OCI-LY7 (cell line): Measurements from ENCODE around the gene XPA. TPM values are rescaled to one million over a fixed set of nuclear protein-coding genes. Genes with fewer than 3 reads are reported as not detected.

ENCODE experiments used
- BruUV-seq: library from RNA; stranded (reverse); fragments of 400-500 nt; replicated peaks from 2 replicates; lab custom pipeline; 2021; lab: Mats Ljungman, UMichigan
- CTCF ChIA-PET: fragments of 300-600 bp; sonication (Branson Sonifier 250); formaldehyde crosslinking; loops from one replicate; lab custom pipeline; 2022; ENCODE audit warnings: antibody characterized with exemption; ENCODE audit not compliant: unreplicated experiment; lab: Charles Lee
- POLR2A ChIA-PET: fragments of 300-600 bp; sonication (Branson Sonifier 250); formaldehyde crosslinking; loops from one replicate; lab custom pipeline; 2022; ENCODE audit warnings: antibody characterized with exemption; lab: Charles Lee
- DNase-seq: peaks from one replicate; pipeline ENCODE4 v3.0.0-alpha.2; 2015; ENCODE audit warnings: low spot score
- H2AFZ ChIP-seq: fragments of 200-600 bp; sonication (generic), shearing (Covaris generic); 2 replicates; pipeline ENCODE4 v1.6.1; 2014; ENCODE audit warnings: mild to moderate bottlenecking, antibody characterized with exemption, low read length, moderate library complexity
- H3K27ac ChIP-seq: fragments of 200-600 bp; sonication (generic); 2 replicates; pipeline ENCODE4 v1.5.1; 2014; ENCODE audit warnings: mixed run types, low read depth, mild to moderate bottlenecking, moderate library complexity, low read length, inconsistent platforms; ENCODE audit not compliant: poor library complexity, severe bottlenecking
- H3K36me3 ChIP-seq: fragments of 200-600 bp; sonication (generic); 2 replicates; pipeline ENCODE4 v1.6.1; 2014; ENCODE audit warnings: mild to moderate bottlenecking, antibody characterized with exemption, low read length, moderate library complexity, mixed read lengths; ENCODE audit not compliant: insufficient read depth
- H3K4me1 ChIP-seq: fragments of 200-600 bp; sonication (generic); 2 replicates; pipeline ENCODE4 v1.5.1; 2014; ENCODE audit warnings: mild to moderate bottlenecking, low read length; ENCODE audit not compliant: insufficient read depth, poor library complexity, severe bottlenecking
- H3K4me2 ChIP-seq: fragments of 200-600 bp; sonication (generic); 2 replicates; pipeline ENCODE4 v1.6.1; 2014; ENCODE audit warnings: mild to moderate bottlenecking, low read length
- H3K4me3 ChIP-seq: fragments of 200-600 bp; sonication (generic); 2 replicates; pipeline ENCODE4 v1.5.1; 2014; ENCODE audit warnings: mild to moderate bottlenecking, low read depth, low read length; ENCODE audit not compliant: poor library complexity, severe bottlenecking
- H3K79me2 ChIP-seq: fragments of 200-600 bp; sonication (generic); 2 replicates; pipeline ENCODE4 v1.6.1; 2016; ENCODE audit warnings: low read depth, mild to moderate bottlenecking, low read length, moderate library complexity, mixed read lengths; ENCODE audit not compliant: insufficient read depth
- H3K9me2 ChIP-seq: fragments of 200-600 bp; sonication (generic); 2 replicates; pipeline ENCODE4 v1.6.1; 2016; ENCODE audit warnings: mild to moderate bottlenecking, low read length, mixed read lengths; ENCODE audit not compliant: insufficient read depth
- H3K9me3 ChIP-seq: fragments of 200-600 bp; sonication (generic); 2 replicates; pipeline ENCODE4 v1.6.1; 2014; ENCODE audit warnings: mild to moderate bottlenecking, mixed run types, low read length, mixed read lengths
- H4K20me1 ChIP-seq: fragments of 200-600 bp; sonication (generic); 2 replicates; pipeline ENCODE4 v1.6.1; 2014; ENCODE audit warnings: mild to moderate bottlenecking, antibody characterized with exemption, low read length, moderate library complexity, mixed read lengths; ENCODE audit not compliant: insufficient read depth
- EZH2phosphoT487 ChIP-seq: fragments of 200-600 bp; sonication (generic); IDR thresholded peaks from 2 replicates; pipeline ENCODE4 v1.6.1; 2018; ENCODE audit warnings: low read depth, borderline replicate concordance, mild to moderate bottlenecking, mixed run types, antibody characterized with exemption, low read length, moderate library complexity, mixed read lengths
- intact Hi-C: fragments of 100-400 bp; cut with micrococcal nuclease; formaldehyde crosslinking; loops from one replicate; pipeline ENCODE4 v1.10.0; 2022; ENCODE audit not compliant: unreplicated experiment
- total RNA-seq, 2 experiments: library from RNA; depleted of rRNA in 1 of 2; stranded (reverse); fragments of >200 nt in 1 of 2; shearing (Covaris generic) in 1 of 2; gene quantifications; 2 replicates each; pipeline ENCODE4 v1.2.3, GENCODE V29; 2014 to 2022
- TF ChIP-seq, protein P1 (sequence below): fragments of 200-600 bp; sonication (generic); conservative IDR thresholded peaks from 2 replicates; pipeline ENCODE4 v1.5.1; 2014; ENCODE audit warnings: mild to moderate bottlenecking, antibody characterized with exemption, low read length, moderate library complexity, mixed read lengths

The XPA gene
- total RNA-seq, 2 experiments from 2014 or later, result 15.7 to 15.8 TPM

DNA sequence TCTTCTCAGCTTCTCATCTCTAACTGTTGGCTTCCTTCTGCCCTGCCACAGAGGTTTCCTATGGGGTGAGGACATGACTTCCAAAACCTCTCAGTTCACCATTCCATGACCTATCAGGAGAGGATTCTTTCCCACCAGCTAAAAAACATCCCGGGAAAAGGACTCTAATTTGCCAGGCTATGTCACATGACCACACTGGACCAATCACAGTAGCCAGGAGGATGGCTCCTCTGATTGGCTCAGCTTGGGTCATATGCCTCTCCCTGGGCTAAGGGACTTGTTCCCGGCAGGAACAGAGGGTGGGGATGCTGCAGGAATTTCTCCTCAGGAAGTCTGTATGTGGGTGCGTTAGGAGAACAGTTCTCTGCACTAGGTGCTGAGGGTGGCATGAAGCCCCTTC, 40.3 kb upstream of the XPA start:
- DNase-seq, result no peak
- Histone ChIP-seq H2AFZ (no peak overlapping the region), H3K79me2 (no peaks in the 10 kb centered on the region), H3K9me2 (no peaks in the 10 kb centered on the region), H3K4me3 (no peak overlapping the region), H3K4me1 (no peaks in the 10 kb centered on the region), H4K20me1 (no peaks in the 10 kb centered on the region), H3K4me2 (no peak overlapping the region), H3K27ac (no peak overlapping the region), H3K9me3 (no peaks in the 10 kb centered on the region), H3K36me3 (no peaks in the 10 kb centered on the region)
- CTCF ChIA-PET, result interaction anchor here (0.6 to 1.1 kb wide), 2 partner anchors 89 to 164 kb away, joined by 3 to 6 read pairs; no protein-coding TSS in a partner anchor
- BruUV-seq, result no TSS peak
- POLR2A ChIA-PET, result interaction anchor here (0.6 to 1.3 kb wide), 2 partner anchors 16 to 103 kb away, joined by 3 read pairs; no protein-coding TSS in a partner anchor
- no peak for TF ChIP-seq EZH2phosphoT487
- TF ChIP-seq, protein P1, sequence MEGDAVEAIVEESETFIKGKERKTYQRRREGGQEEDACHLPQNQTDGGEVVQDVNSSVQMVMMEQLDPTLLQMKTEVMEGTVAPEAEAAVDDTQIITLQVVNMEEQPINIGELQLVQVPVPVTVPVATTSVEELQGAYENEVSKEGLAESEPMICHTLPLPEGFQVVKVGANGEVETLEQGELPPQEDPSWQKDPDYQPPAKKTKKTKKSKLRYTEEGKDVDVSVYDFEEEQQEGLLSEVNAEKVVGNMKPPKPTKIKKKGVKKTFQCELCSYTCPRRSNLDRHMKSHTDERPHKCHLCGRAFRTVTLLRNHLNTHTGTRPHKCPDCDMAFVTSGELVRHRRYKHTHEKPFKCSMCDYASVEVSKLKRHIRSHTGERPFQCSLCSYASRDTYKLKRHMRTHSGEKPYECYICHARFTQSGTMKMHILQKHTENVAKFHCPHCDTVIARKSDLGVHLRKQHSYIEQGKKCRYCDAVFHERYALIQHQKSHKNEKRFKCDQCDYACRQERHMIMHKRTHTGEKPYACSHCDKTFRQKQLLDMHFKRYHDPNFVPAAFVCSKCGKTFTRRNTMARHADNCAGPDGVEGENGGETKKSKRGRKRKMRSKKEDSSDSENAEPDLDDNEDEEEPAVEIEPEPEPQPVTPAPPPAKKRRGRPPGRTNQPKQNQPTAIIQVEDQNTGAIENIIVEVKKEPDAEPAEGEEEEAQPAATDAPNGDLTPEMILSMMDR, result no peak
- intact Hi-C loops, result no loop called here

DNA sequence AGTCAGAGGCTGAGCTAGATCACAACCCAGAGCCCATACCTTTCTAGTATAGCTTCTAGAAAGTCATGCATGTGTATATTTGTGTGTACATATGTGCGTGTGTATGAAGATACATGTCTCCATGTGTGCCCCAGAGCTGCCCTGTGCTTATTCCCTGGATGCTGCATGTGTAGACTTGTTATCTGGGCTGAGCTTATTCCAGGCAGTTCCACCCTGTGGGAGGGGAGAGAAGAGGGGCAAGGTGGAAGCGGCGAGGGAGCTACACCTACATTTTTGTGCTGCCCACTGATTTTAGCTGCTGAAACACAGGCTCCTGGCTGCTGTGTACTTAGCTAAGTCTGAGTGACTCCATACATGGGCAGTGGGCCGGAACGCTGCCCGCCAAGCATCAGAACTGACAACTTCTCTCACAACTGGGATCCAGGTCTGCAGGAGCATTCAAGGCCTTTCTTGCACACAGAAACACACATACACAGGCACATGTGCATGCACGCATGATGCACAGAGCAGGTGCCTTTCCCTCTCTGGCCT, 38.0 kb upstream of the XPA start:
- Histone ChIP-seq H4K20me1 (no peaks in the 10 kb centered on the region), H3K79me2 (no peaks in the 10 kb centered on the region), H3K36me3 (no peaks in the 10 kb centered on the region), H3K9me2 (no peaks in the 10 kb centered on the region), H2AFZ (no peak overlapping the region), H3K4me3 (no peak overlapping the region), H3K4me1 (no peaks in the 10 kb centered on the region), H3K27ac (no peak overlapping the region), H3K9me3 (no peaks in the 10 kb centered on the region), H3K4me2 (no peak overlapping the region)
- POLR2A ChIA-PET, result no interaction called here
- no peak for TF ChIP-seq EZH2phosphoT487
- TF ChIP-seq, protein P1, result no peak
- BruUV-seq, result no TSS peak
- no peak for DNase-seq
- intact Hi-C loops, result no loop called here
- CTCF ChIA-PET, result no interaction called here

GRCh38 chr9:97726716-97727115, 29.6 kb upstream of the XPA start:
- intact Hi-C loops, result no loop called here
- ChIA-PET POLR2A (no interaction called here), CTCF (no interaction called here)
- DNase-seq, result no peak
- H2AFZ ChIP-seq, result no peak overlapping the region
- no peak overlapping the region for H3K27ac ChIP-seq
- no peaks in the 10 kb centered on the region for H3K79me2 ChIP-seq
- H3K36me3 ChIP-seq, result no peaks in the 10 kb centered on the region
- no peak overlapping the region for H3K4me2 ChIP-seq
- no peaks in the 10 kb centered on the region for H3K9me2 ChIP-seq
- no peaks in the 10 kb centered on the region for H4K20me1 ChIP-seq
- no peaks in the 10 kb centered on the region for H3K9me3 ChIP-seq
- no peak overlapping the region for H3K4me3 ChIP-seq
- no peaks in the 10 kb centered on the region for H3K4me1 ChIP-seq
- TF ChIP-seq, protein P1, result no peak
- no peak for TF ChIP-seq EZH2phosphoT487
- BruUV-seq, result no TSS peak
